Endothelial cell of umbilical vein (primary cell): ENCODE results near the gene OR5B2. TPM values are rescaled to one million over a fixed set of nuclear protein-coding genes. Genes with fewer than 3 reads are reported as not detected.

Source experiments
- BruUV-seq: library from RNA; stranded (reverse); fragments of 400-500 nt; replicated peaks from 2 replicates; lab custom pipeline; 2021; lab: Mats Ljungman, UMichigan
- CTCF ChIA-PET: fragments of 300-600, 350-600 bp; sonication (Branson Sonifier 250); formaldehyde crosslinking; loops from one replicate; lab custom pipeline; 2021; ENCODE audit warnings: antibody characterized with exemption, inconsistent platforms; lab: Charles Lee
- POLR2A ChIA-PET: fragments of 300-600, 350-600 bp; sonication (Branson Sonifier 250); formaldehyde crosslinking; loops from one replicate; lab custom pipeline; 2021; ENCODE audit warnings: antibody characterized with exemption, inconsistent platforms; lab: Charles Lee
- DNase-seq: peaks from one replicate; pipeline ENCODE4 v3.0.0-alpha.2; 2011; ENCODE audit warnings: low read depth, low spot score
- FAIRE-seq: peaks from 2 replicates; lab custom pipeline; 2011; peaks lifted over from hg19 to GRCh38; lab: Jason Lieb, UNC
- H2AFZ ChIP-seq: 2 replicates; pipeline ENCODE4 v1.6.0; 2012; ENCODE audit warnings: low read depth, low read length, control low read depth, inconsistent platforms
- H3K27ac ChIP-seq: 2 replicates; pipeline ENCODE4 v1.5.1; 2011; ENCODE audit warnings: low read depth, mild to moderate bottlenecking, control low read depth, low read length, moderate library complexity; ENCODE audit not compliant: insufficient read depth
- H3K27me3 ChIP-seq, 2 experiments: 2 replicates each; pipeline versions ENCODE4 v1.6.0 to v1.6.1; 2011; ENCODE audit warnings: low read length in 2 of 2, mixed read lengths in 1 of 2; ENCODE audit not compliant: control insufficient read depth in 2 of 2, insufficient read depth in 2 of 2
- H3K36me3 ChIP-seq, 2 experiments: 2 replicates in 1 of 2; 3 replicates in 1 of 2; pipeline ENCODE4 v1.5.1; 2011; ENCODE audit warnings: low read length in 2 of 2, mild to moderate bottlenecking in 1 of 2, moderate library complexity in 1 of 2; ENCODE audit not compliant: control insufficient read depth in 2 of 2, insufficient read depth in 2 of 2; ENCODE audit errors: extremely low read depth in 1 of 2
- H3K4me1 ChIP-seq: 3 replicates; pipeline ENCODE4 v1.5.1; 2011; ENCODE audit warnings: mild to moderate bottlenecking, low read length; ENCODE audit not compliant: control insufficient read depth, insufficient read depth; ENCODE audit errors: extremely low read depth
- H3K4me2 ChIP-seq: 2 replicates; pipeline ENCODE4 v1.6.1; 2011; ENCODE audit warnings: low read length, control low read depth, mixed read lengths; ENCODE audit not compliant: insufficient read depth
- H3K4me3 ChIP-seq, 3 experiments: fragments of 200-600 bp in 1 of 3; sonication (generic), shearing (Covaris generic) in 1 of 3; replicated peaks in 1 of 3; 2 replicates each; pipeline ENCODE4 v1.5.1; 2011 to 2016; ENCODE audit warnings: control low read depth in 3 of 3, low read length in 3 of 3, mild to moderate bottlenecking in 2 of 3, inconsistent platforms in 1 of 3, low read depth in 1 of 3, moderate library complexity in 1 of 3; ENCODE audit not compliant: insufficient read depth in 1 of 3
- H3K79me2 ChIP-seq: 2 replicates; pipeline ENCODE4 v1.6.0; 2012; ENCODE audit warnings: low read length, inconsistent platforms; ENCODE audit not compliant: control insufficient read depth, insufficient read depth
- H3K9ac ChIP-seq: replicated peaks from 2 replicates; pipeline ENCODE3; 2011; ENCODE audit warnings: low read length, control low read depth; ENCODE audit not compliant: insufficient read depth; ENCODE audit errors: extremely low read depth
- H3K9me1 ChIP-seq: replicated peaks from 3 replicates; pipeline ENCODE4 v1.6.0; 2011; ENCODE audit warnings: mild to moderate bottlenecking, low read length; ENCODE audit not compliant: control insufficient read depth, insufficient read depth; ENCODE audit errors: extremely low read depth
- H3K9me3 ChIP-seq: replicated peaks from 2 replicates; pipeline ENCODE4 v1.5.1; 2012; ENCODE audit warnings: low read length, inconsistent platforms; ENCODE audit not compliant: control insufficient read depth, insufficient read depth
- H4K20me1 ChIP-seq: replicated peaks from 2 replicates; pipeline ENCODE3; 2011; ENCODE audit warnings: mild to moderate bottlenecking, low read length; ENCODE audit not compliant: control insufficient read depth, insufficient read depth; ENCODE audit errors: extremely low read depth
- CTCF ChIP-seq, 2 donors: IDR thresholded peaks; 1 replicate in 1 of 2; 2 replicates in 1 of 2; pipeline ENCODE4 v1.5.1; 2011; ENCODE audit warnings: low read length in 2 of 2, mild to moderate bottlenecking in 2 of 2, moderate library complexity in 2 of 2, control low read depth in 1 of 2, inconsistent platforms in 1 of 2, low read depth in 1 of 2; ENCODE audit not compliant: insufficient read depth in 1 of 2; ENCODE audit errors: extremely low read depth in 1 of 2
- FOS ChIP-seq: IDR thresholded peaks from 2 replicates; pipeline ENCODE4 v1.6.1; 2011; ENCODE audit warnings: mild to moderate bottlenecking, low read length, moderate library complexity, borderline replicate concordance; ENCODE audit not compliant: insufficient read depth
- JUN ChIP-seq: IDR thresholded peaks from 2 replicates; pipeline ENCODE4 v1.6.1; 2011; ENCODE audit warnings: borderline replicate concordance, low read depth; ENCODE audit not compliant: insufficient read length, insufficient read depth
- MAX ChIP-seq: IDR thresholded peaks from 2 replicates; pipeline ENCODE4 v1.6.1; 2011; ENCODE audit not compliant: insufficient read depth, insufficient read length
- MYC ChIP-seq: IDR thresholded peaks from one replicate; pipeline ENCODE4 v1.6.1; 2011; ENCODE audit warnings: mild to moderate bottlenecking, low read depth, low read length
- POLR2A ChIP-seq: IDR thresholded peaks from 2 replicates; pipeline ENCODE4 v1.6.1; 2012; ENCODE audit warnings: low read depth, mild to moderate bottlenecking, control low read depth, low read length
- POLR2AphosphoS5 ChIP-seq: IDR thresholded peaks from 2 replicates; pipeline ENCODE4 v1.6.1; 2012; ENCODE audit warnings: low read depth, mild to moderate bottlenecking, control low read depth, low read length, moderate library complexity; ENCODE audit not compliant: insufficient read depth
- dilution Hi-C: fragments of 300-500 bp; cut with MboI; formaldehyde crosslinking; loops from one replicate; pipeline ENCODE4 v1.15.0; 2019; ENCODE audit warnings: low sequenced_read_pairs; ENCODE audit not compliant: extremely low pct_ligation_motif_present
- intact Hi-C: fragments of 100-400 bp; cut with micrococcal nuclease; formaldehyde crosslinking; loops from one replicate; pipeline ENCODE4 v1.10.0; 2022
- polyA plus RNA-seq, 4 experiments: library from polyadenylated mRNA; depleted of rRNA in 3 of 4; stranded (reverse) in 3 of 4; unstranded in 1 of 4; fragments of >200 nt; gene quantifications; 2 replicates each; pipeline versions ENCODE4 v1.2.1 to v1.2.3, GENCODE V29; 2011 to 2012; ENCODE audit warnings: missing spikeins in 1 of 4
- total RNA-seq: library from RNA; stranded (reverse); gene quantifications from 2 replicates; pipeline ENCODE4 v1.2.3, GENCODE V29; 2021

The OR5B2 gene
- total and polyA plus RNA-seq, 2 donors (not counting 3 experiments of a cell fraction or from before 2014, with no cell fraction given): not detected

DNA sequence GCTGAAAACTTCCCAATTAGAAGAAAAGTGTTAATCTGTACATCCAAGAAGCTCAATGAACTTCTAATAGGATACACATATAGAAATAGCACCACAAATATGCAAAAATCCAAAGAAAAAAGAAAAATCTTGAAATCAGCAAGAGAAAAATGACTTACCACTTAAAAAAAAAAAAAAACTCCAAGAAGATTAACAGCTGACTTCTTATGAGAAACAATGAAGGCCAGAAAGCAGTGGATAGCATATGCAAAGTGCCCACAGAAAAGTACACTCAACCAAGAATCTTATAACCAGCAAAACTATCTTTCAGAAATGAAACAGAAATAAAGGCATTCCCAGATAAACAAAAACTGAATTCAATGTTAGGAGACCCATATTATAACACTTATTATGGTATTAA is 44.0 kb upstream of the OR5B2 start:
- ChIA-PET POLR2A (no interaction called here), CTCF (no interaction called here)
- H3K9me3 ChIP-seq: no peaks in the 10 kb centered on the region

More for the DNA sequence above, 44.0 kb upstream of the OR5B2 start:
- H3K4me1 ChIP-seq: no peaks in the 10 kb centered on the region
- no TSS peak for BruUV-seq
- no peak overlapping the region for H3K4me3 ChIP-seq
- no peak overlapping the region for H3K27ac ChIP-seq
- DNase-seq (no peak), FAIRE-seq (no peak)
- H3K4me2 ChIP-seq: no peak overlapping the region
- no peaks in the 10 kb centered on the region for H3K79me2 ChIP-seq
- no peak overlapping the region for H2AFZ ChIP-seq
- no peak for TF ChIP-seq POLR2AphosphoS5
- no peak for TF ChIP-seq POLR2A
- TF ChIP-seq MYC: no peak
- no peak for TF ChIP-seq JUN
- TF ChIP-seq FOS: no peak
- no peak for TF ChIP-seq MAX
- no peak for TF ChIP-seq CTCF (IDR thresholded peaks at IDR 0.05; ENCODE audit: extremely low read depth in 1 of 2, insufficient read depth in 1 of 2, low read depth in 1 of 2, low read length in 2 of 2)
- intact Hi-C loops (no loop called here), dilution Hi-C loops (no loop called here)
- H3K9ac ChIP-seq: no peak overlapping the region
- no peaks in the 10 kb centered on the region for H3K36me3 ChIP-seq
- H4K20me1 ChIP-seq: no peaks in the 10 kb centered on the region
- H3K9me1 ChIP-seq: no peaks in the 10 kb centered on the region
- no peaks in the 10 kb centered on the region for H3K27me3 ChIP-seq
